ENCODE results near the gene HIVEP2.
A peak's percentile ranks its signal among the peaks of the same experiment; 100 is the strongest.

The HIVEP2 gene

GRCh38 chr6:142912125-142912524 lies 32.9 kb downstream of the HIVEP2 start:
- no peaks in the 10 kb centered on the region for H3K36me3 ChIP-seq (ENCODE audit: control insufficient read depth in 5 of 5, insufficient read depth in 5 of 5, low read length in 5 of 5)
- H3K4me1 ChIP-seq (ENCODE audit: control insufficient read depth in 5 of 5, insufficient read depth in 5 of 5, low read length in 5 of 5), result peaks cover 0 to 7% (median 0%) of the 10 kb centered on the region in 5 donors
- H3K9me3 ChIP-seq (ENCODE audit: control insufficient read depth in 5 of 5, low read length in 5 of 5), result no peaks in the 10 kb centered on the region
- no peak overlapping the region for H3K4me3 ChIP-seq (ENCODE audit: low read depth in 1 of 5, low read length in 5 of 5)
- H3K27ac ChIP-seq (ENCODE audit: low read depth, low read length), result no peak overlapping the region
- no peak overlapping the region for H3K9ac ChIP-seq (ENCODE audit: low read length in 5 of 5)
- H3K27me3 ChIP-seq (ENCODE audit: control insufficient read depth in 5 of 5, insufficient read depth in 4 of 5, low read length in 5 of 5), result no peaks in the 10 kb centered on the region

- Histone ChIP-seq H3K9ac (ENCODE audit: low read length in 5 of 5) (no peak overlapping the region), H3K4me3 (ENCODE audit: low read depth in 1 of 5, low read length in 5 of 5) (no peak overlapping the region), H3K4me1 (ENCODE audit: control insufficient read depth in 5 of 5, insufficient read depth in 5 of 5, low read length in 5 of 5) (peaks cover 0 to 7% (median 0%) of the 10 kb centered on the region in 5 donors), H3K27ac (ENCODE audit: low read depth, low read length) (no peak overlapping the region), H3K9me3 (ENCODE audit: control insufficient read depth in 5 of 5, low read length in 5 of 5) (no peaks in the 10 kb centered on the region), H3K36me3 (ENCODE audit: control insufficient read depth in 5 of 5, insufficient read depth in 5 of 5, low read length in 5 of 5) (no peaks in the 10 kb centered on the region), H3K27me3 (ENCODE audit: control insufficient read depth in 5 of 5, insufficient read depth in 4 of 5, low read length in 5 of 5) (no peaks in the 10 kb centered on the region)
These were observed 33.5 kb downstream of the HIVEP2 start for GRCh38 chr6:142911430-142911829.

- H3K36me3 ChIP-seq (ENCODE audit: control insufficient read depth in 5 of 5, insufficient read depth in 5 of 5, low read length in 5 of 5), result no peaks in the 10 kb centered on the region
- no peak overlapping the region for H3K9ac ChIP-seq (ENCODE audit: low read length in 5 of 5)
- no peaks in the 10 kb centered on the region for H3K9me3 ChIP-seq (ENCODE audit: control insufficient read depth in 5 of 5, low read length in 5 of 5)
- no peak overlapping the region for H3K4me3 ChIP-seq (ENCODE audit: low read depth in 1 of 5, low read length in 5 of 5)
- no peak overlapping the region for H3K27ac ChIP-seq (ENCODE audit: low read depth, low read length)
- H3K27me3 ChIP-seq (ENCODE audit: control insufficient read depth in 5 of 5, insufficient read depth in 4 of 5, low read length in 5 of 5), result no peaks in the 10 kb centered on the region
- H3K4me1 ChIP-seq (ENCODE audit: control insufficient read depth in 5 of 5, insufficient read depth in 5 of 5, low read length in 5 of 5), result peaks cover 0 to 1% (median 0%) of the 10 kb centered on the region in 5 donors
These were observed 35.3 kb downstream of the HIVEP2 start for GRCh38 chr6:142909686-142910085.

- peaks cover 0 to 3% (median 0%) of the 10 kb centered on the region in 5 donors for H3K4me1 ChIP-seq (ENCODE audit: control insufficient read depth in 5 of 5, insufficient read depth in 5 of 5, low read length in 5 of 5)
- H3K27ac ChIP-seq (ENCODE audit: low read depth, low read length), result no peak overlapping the region
- H3K9me3 ChIP-seq (ENCODE audit: control insufficient read depth in 5 of 5, low read length in 5 of 5), result no peaks in the 10 kb centered on the region
These were observed 36.7 kb downstream of the HIVEP2 start for GRCh38 chr6:142908235-142908634.

GRCh38 chr6:142907544-142907943 lies 37.4 kb downstream of the HIVEP2 start:
- Histone ChIP-seq H3K9ac (ENCODE audit: low read length in 5 of 5) (no peak overlapping the region), H3K36me3 (ENCODE audit: control insufficient read depth in 5 of 5, insufficient read depth in 5 of 5, low read length in 5 of 5) (no peaks in the 10 kb centered on the region), H3K4me1 (ENCODE audit: control insufficient read depth in 5 of 5, insufficient read depth in 5 of 5, low read length in 5 of 5) (peaks cover 0 to 9% (median 6%) of the 10 kb centered on the region in 5 donors), H3K27me3 (ENCODE audit: control insufficient read depth in 5 of 5, insufficient read depth in 4 of 5, low read length in 5 of 5) (no peaks in the 10 kb centered on the region), H3K27ac (ENCODE audit: low read depth, low read length) (no peak overlapping the region), H3K9me3 (ENCODE audit: control insufficient read depth in 5 of 5, low read length in 5 of 5) (no peaks in the 10 kb centered on the region), H3K4me3 (ENCODE audit: low read depth in 1 of 5, low read length in 5 of 5) (no peak overlapping the region)

More at GRCh38 chr6:142908235-142908634, 36.7 kb downstream of the HIVEP2 start:
- Histone ChIP-seq H3K9ac (ENCODE audit: low read length in 5 of 5) (no peak overlapping the region), H3K27me3 (ENCODE audit: control insufficient read depth in 5 of 5, insufficient read depth in 4 of 5, low read length in 5 of 5) (no peaks in the 10 kb centered on the region), H3K36me3 (ENCODE audit: control insufficient read depth in 5 of 5, insufficient read depth in 5 of 5, low read length in 5 of 5) (no peaks in the 10 kb centered on the region), H3K4me3 (ENCODE audit: low read depth in 1 of 5, low read length in 5 of 5) (no peak overlapping the region)

- H3K4me3 ChIP-seq (ENCODE audit: low read depth in 1 of 5, low read length in 5 of 5), result no peak overlapping the region
- H3K27me3 ChIP-seq (ENCODE audit: control insufficient read depth in 5 of 5, insufficient read depth in 4 of 5, low read length in 5 of 5), result no peaks in the 10 kb centered on the region
- H3K9me3 ChIP-seq (ENCODE audit: control insufficient read depth in 5 of 5, low read length in 5 of 5), result no peaks in the 10 kb centered on the region
- H3K36me3 ChIP-seq (ENCODE audit: control insufficient read depth in 5 of 5, insufficient read depth in 5 of 5, low read length in 5 of 5), result no peaks in the 10 kb centered on the region
- H3K9ac ChIP-seq (ENCODE audit: low read length in 5 of 5), result no peak overlapping the region
- H3K4me1 ChIP-seq (ENCODE audit: control insufficient read depth in 5 of 5, insufficient read depth in 5 of 5, low read length in 5 of 5), result peaks cover 0 to 11% (median 8%) of the 10 kb centered on the region in 5 donors
- no peak overlapping the region for H3K27ac ChIP-seq (ENCODE audit: low read depth, low read length)
These were observed 38.0 kb downstream of the HIVEP2 start for GRCh38 chr6:142906945-142907470.

- no peaks in the 10 kb centered on the region for H3K27me3 ChIP-seq (ENCODE audit: control insufficient read depth in 5 of 5, insufficient read depth in 4 of 5, low read length in 5 of 5)
- H3K27ac ChIP-seq (ENCODE audit: low read depth, low read length), result no peak overlapping the region
- no peak overlapping the region for H3K9ac ChIP-seq (ENCODE audit: low read length in 5 of 5)
- no peaks in the 10 kb centered on the region for H3K36me3 ChIP-seq (ENCODE audit: control insufficient read depth in 5 of 5, insufficient read depth in 5 of 5, low read length in 5 of 5)
- no peaks in the 10 kb centered on the region for H3K9me3 ChIP-seq (ENCODE audit: control insufficient read depth in 5 of 5, low read length in 5 of 5)
- no peak overlapping the region for H3K4me3 ChIP-seq (ENCODE audit: low read depth in 1 of 5, low read length in 5 of 5)
- H3K4me1 ChIP-seq (ENCODE audit: control insufficient read depth in 5 of 5, insufficient read depth in 5 of 5, low read length in 5 of 5), result peaks cover 0 to 29% (median 28%) of the 10 kb centered on the region in 5 donors
These were observed 41.2 kb downstream of the HIVEP2 start for GRCh38 chr6:142903812-142904211.

GRCh38 chr6:142902636-142903053 lies 42.3 kb downstream of the HIVEP2 start:
- no peaks in the 10 kb centered on the region for H3K9me3 ChIP-seq (ENCODE audit: control insufficient read depth in 5 of 5, low read length in 5 of 5)
- no peaks in the 10 kb centered on the region for H3K27me3 ChIP-seq (ENCODE audit: control insufficient read depth in 5 of 5, insufficient read depth in 4 of 5, low read length in 5 of 5)
- no peak overlapping the region for H3K27ac ChIP-seq (ENCODE audit: low read depth, low read length)
- H3K4me3 ChIP-seq (ENCODE audit: low read depth in 1 of 5, low read length in 5 of 5), result no peak overlapping the region
- H3K4me1 ChIP-seq (ENCODE audit: control insufficient read depth in 5 of 5, insufficient read depth in 5 of 5, low read length in 5 of 5), result peaks cover 0 to 31% (median 28%) of the 10 kb centered on the region in 5 donors
- H3K9ac ChIP-seq (ENCODE audit: low read length in 5 of 5), result no peak overlapping the region
- H3K36me3 ChIP-seq (ENCODE audit: control insufficient read depth in 5 of 5, insufficient read depth in 5 of 5, low read length in 5 of 5), result no peaks in the 10 kb centered on the region

GRCh38 chr6:142901611-142902010 lies 43.4 kb downstream of the HIVEP2 start:
- H3K27me3 ChIP-seq (ENCODE audit: control insufficient read depth in 5 of 5, insufficient read depth in 4 of 5, low read length in 5 of 5), result no peaks in the 10 kb centered on the region
- H3K9me3 ChIP-seq (ENCODE audit: control insufficient read depth in 5 of 5, low read length in 5 of 5), result no peaks in the 10 kb centered on the region
- H3K4me1 ChIP-seq (ENCODE audit: control insufficient read depth in 5 of 5, insufficient read depth in 5 of 5, low read length in 5 of 5), result peaks cover 0 to 31% (median 28%) of the 10 kb centered on the region in 5 donors
- H3K9ac ChIP-seq (ENCODE audit: low read length in 5 of 5), result no peak overlapping the region
- no peak overlapping the region for H3K27ac ChIP-seq (ENCODE audit: low read depth, low read length)
- peaks cover 0 to 2% (median 0%) of the 10 kb centered on the region in 5 donors for H3K36me3 ChIP-seq (ENCODE audit: control insufficient read depth in 5 of 5, insufficient read depth in 5 of 5, low read length in 5 of 5)
- no peak overlapping the region for H3K4me3 ChIP-seq (ENCODE audit: low read depth in 1 of 5, low read length in 5 of 5)

- no peak overlapping the region for H3K27ac ChIP-seq (ENCODE audit: low read depth, low read length)
- H3K27me3 ChIP-seq (ENCODE audit: control insufficient read depth in 5 of 5, insufficient read depth in 4 of 5, low read length in 5 of 5), result no peaks in the 10 kb centered on the region
- H3K9me3 ChIP-seq (ENCODE audit: control insufficient read depth in 5 of 5, low read length in 5 of 5), result no peaks in the 10 kb centered on the region
- no peak overlapping the region for H3K9ac ChIP-seq (ENCODE audit: low read length in 5 of 5)
- peaks cover 0 to 3% (median 0%) of the 10 kb centered on the region in 5 donors for H3K36me3 ChIP-seq (ENCODE audit: control insufficient read depth in 5 of 5, insufficient read depth in 5 of 5, low read length in 5 of 5)
- H3K4me3 ChIP-seq (ENCODE audit: low read depth in 1 of 5, low read length in 5 of 5), result peak overlapping the region in 1 of 5 donors; percentile 18
- H3K4me1 ChIP-seq (ENCODE audit: control insufficient read depth in 5 of 5, insufficient read depth in 5 of 5, low read length in 5 of 5), result peaks cover 0 to 31% (median 28%) of the 10 kb centered on the region in 5 donors
These were observed 44.6 kb downstream of the HIVEP2 start for GRCh38 chr6:142900227-142900971.
